Raji (cell line): Measurements from ENCODE around the gene RRM1.

Source experiments
- POLR2A ChIP-seq: IDR thresholded peaks from 2 replicates; pipeline ENCODE4 v1.6.1; 2011; ENCODE audit warnings: low read depth, low read length, control low read depth; ENCODE audit not compliant: insufficient read depth

Gene RRM1

GRCh38 chr11:4161305-4161704 lies 66.7 kb downstream of the RRM1 start:
- TF ChIP-seq POLR2A: no peak

- TF ChIP-seq POLR2A: no peak
Observed at GRCh38 chr11:4164884-4165590, 70.4 kb downstream of the RRM1 start.

- no peak for TF ChIP-seq POLR2A
Observed at GRCh38 chr11:4167292-4167691, 72.7 kb downstream of the RRM1 start.

- TF ChIP-seq POLR2A: no peak
Observed at GRCh38 chr11:4167758-4168157, 73.2 kb downstream of the RRM1 start.

GRCh38 chr11:4178813-4179662 lies 84.4 kb downstream of the RRM1 start:
- no peak for TF ChIP-seq POLR2A

GRCh38 chr11:4180441-4181183 lies 86.0 kb downstream of the RRM1 start:
- TF ChIP-seq POLR2A: no peak

GRCh38 chr11:4181782-4182721 lies 87.5 kb downstream of the RRM1 start:
- TF ChIP-seq POLR2A: no peak

GRCh38 chr11:4183410-4184057 lies 88.9 kb downstream of the RRM1 start:
- TF ChIP-seq POLR2A: no peak

- no peak for TF ChIP-seq POLR2A
Observed at GRCh38 chr11:4184163-4184916, 89.7 kb downstream of the RRM1 start.

- TF ChIP-seq POLR2A: no peak
Observed at GRCh38 chr11:4185561-4185960, 91.0 kb downstream of the RRM1 start.

GRCh38 chr11:4186464-4187054 lies 92.0 kb downstream of the RRM1 start:
- TF ChIP-seq POLR2A: no peak

GRCh38 chr11:4187055-4187988 lies 92.7 kb downstream of the RRM1 start:
- no peak for TF ChIP-seq POLR2A
